Lower leg skin (tissue), 3 donors: ENCODE measurements around the gene PTPRN2.

Experiments
- CTCF ChIP-seq, 3 donors: fragments of 450-650 bp; IDR thresholded peaks; one replicate each; pipeline ENCODE4 v1.5.1; 2016; ENCODE audit warnings: antibody characterized with exemption in 3 of 3, mild to moderate bottlenecking in 3 of 3, moderate library complexity in 2 of 3
- POLR2A ChIP-seq, 2 donors: fragments of 450-650 bp; IDR thresholded peaks; one replicate each; pipeline ENCODE4 v1.6.1; 2016 to 2017; ENCODE audit warnings: antibody characterized with exemption in 2 of 2, mild to moderate bottlenecking in 1 of 2, moderate library complexity in 1 of 2

DNA sequence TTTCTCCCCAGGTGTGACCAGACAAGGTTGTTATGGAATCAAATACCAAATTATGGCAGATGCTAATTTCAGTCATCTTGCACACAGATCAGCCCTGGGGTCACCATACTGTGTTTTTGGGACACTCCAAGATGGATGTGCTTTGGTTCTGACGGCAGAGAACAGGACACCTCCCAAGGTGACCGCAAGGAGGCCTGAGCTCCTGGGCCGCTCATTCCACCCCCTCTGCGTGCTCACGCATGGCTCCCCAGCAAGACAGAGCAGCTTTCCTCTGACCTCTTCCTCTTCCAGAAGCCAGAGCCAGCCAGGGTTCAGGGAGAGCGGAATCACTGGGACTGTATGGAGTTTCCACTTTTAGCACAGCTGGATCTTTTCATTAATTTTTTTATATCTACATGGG, 848.0 kb downstream of the PTPRN2 start:
- TF ChIP-seq POLR2A (IDR thresholded peaks at IDR 0.05) (no peak), CTCF (IDR thresholded peaks at IDR 0.05) (no peak)
